Activated naive CD4-positive, alpha-beta T cell treated with anti-CD3 and anti-CD28 coated beads, Interleukin-2, amount 50 U/mL, for 16 hours (primary cell): ENCODE measurements around the gene LONP1.

Experiments used
- DNase-seq: peaks from one replicate; pipeline ENCODE4 v3.0.0-alpha.2; 2020

Gene LONP1

DNA sequence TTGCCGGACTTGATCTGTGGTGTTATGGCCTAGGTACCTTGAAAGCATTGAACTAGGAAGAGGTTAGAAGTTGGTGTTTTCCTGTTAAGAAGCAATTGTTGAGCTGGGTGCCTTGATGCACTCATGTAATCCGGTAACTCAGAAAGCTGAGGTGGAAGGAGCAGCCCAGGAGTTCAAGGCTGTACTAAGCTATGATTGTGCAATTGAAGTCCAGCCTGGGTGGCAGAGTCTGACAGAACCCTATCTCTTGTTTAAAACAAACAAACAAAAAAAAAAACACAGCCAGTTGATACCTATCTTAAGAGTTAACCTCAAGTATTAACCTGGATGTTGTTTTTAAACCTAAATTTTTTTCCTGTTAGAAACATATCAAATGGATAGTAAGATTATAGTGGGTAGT, 77.7 kb downstream of the LONP1 start:
- no peak for DNase-seq
